Measurements from ENCODE around the gene AASDH.
A peak's percentile ranks its signal among the peaks of the same experiment; 100 is the strongest.

AASDH gene

DNA sequence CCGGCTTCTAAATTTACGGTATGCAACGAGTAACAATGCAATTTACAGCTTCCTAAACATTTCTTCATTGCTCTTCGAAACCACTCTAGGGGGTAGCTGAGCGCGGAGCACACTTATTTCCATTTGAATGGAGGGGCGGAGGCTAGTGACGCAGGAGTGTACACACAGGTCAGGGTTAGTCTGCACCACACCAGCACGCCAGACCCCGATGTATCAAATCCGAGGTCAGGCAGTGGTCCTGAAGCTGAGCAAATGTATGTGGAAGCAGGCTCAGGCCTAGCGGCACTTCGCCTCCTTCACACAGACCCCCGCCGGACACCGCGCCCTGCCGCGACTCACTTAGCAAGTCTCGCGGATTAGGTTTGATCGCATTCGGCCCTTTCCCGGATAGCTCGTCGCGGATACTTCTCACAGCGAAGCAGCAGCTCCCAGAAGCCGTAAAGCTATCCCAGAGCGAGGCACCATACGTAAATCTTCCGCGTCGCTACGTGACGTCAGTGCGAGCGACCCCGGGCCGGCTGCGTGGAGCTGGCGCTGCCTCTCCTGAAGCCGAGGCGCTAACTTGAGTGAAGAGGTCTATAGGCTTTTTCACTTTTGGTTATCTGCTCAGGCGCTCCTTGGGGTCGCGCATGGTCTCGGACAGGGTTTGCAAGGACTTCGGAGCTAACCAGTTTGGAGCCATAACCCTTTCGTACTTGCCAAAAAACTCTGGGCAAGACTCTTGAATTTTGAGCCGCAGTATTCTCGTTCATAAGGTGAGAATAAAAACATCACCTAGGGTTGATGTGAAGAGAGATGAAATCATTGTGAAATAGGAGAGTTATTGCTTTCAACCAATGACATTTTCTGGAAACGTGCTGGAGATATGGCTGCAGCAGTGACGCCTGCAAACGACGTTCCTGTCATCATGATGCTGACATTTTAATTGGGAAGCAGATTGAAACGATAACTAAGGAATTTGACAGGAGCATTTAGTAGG is at the start of gene AASDH:
Gene AASDH, minus strand, starts transcription at position 469 of the 979 bp plus-strand sequence. CDS start 3,192 bp downstream, outside the sequence.
- DNase-seq = peak; percentile 89

GRCh38 chr4:56435140-56435926 is 48.0 kb upstream of the AASDH start, which contains the start of gene PPAT:
PPAT (minus strand) TSS chr4:56435615; CDS start chr4:56435477, 138 bp downstream.
- peak; percentile 93 for DNase-seq

DNA sequence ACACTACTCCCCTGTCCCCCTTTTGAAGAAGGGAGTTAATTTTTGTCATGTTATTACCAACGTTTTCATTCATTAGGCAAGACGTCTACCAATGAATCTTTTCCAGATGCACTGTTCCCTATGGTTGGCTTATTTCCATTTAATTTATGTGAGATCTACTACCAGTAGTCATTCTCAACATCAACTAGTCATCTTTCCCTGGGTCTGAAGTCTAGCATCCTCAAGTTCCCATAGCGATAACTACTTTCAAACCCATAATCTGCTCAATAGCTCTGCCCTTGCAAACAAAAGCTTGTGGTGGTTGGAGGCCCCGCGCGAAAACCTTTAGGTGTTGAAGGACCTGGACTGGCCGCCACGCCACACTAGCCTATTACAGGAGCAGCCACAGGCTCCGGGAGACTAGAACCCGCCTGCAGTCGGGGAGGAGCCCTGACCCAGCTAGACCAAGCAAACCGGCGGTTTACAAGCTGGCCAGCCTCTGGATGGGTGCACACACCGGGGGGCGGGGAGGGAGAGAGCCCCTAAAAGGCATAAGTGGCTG is 47.4 kb upstream of the AASDH start:
- DNase-seq = peak; percentile 33

- no peak for DNase-seq
These were observed 46.0 kb upstream of the AASDH start for GRCh38 chr4:56433280-56433679.

- no peak for DNase-seq
These were observed 42.9 kb upstream of the AASDH start for GRCh38 chr4:56430203-56430602.

GRCh38 chr4:56427179-56427578 is 39.9 kb upstream of the AASDH start:
- DNase-seq = no peak

DNA sequence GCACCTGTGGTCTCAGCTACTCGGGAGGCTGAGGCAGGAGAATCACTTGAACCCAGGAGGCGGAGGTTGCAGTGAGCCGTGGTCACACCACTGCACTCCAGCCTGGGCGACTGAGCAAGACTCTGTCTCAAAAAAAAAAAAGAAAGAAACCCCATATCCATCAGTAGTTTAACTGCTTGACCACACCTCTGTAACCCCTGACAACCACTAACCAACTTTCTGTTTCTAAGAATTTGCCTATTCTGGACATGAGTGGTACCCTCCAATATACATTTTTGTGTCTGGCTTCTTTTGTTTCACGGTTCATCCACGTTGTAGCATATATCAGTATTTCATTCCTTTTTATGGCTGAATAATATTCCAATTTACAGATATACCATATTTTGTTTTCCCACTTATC is 39.0 kb upstream of the AASDH start:
- no peak for DNase-seq

GRCh38 chr4:56425518-56425917 is 38.2 kb upstream of the AASDH start:
- DNase-seq = no peak

- no peak for DNase-seq
These were observed 37.6 kb upstream of the AASDH start for GRCh38 chr4:56424697-56425514.

DNA sequence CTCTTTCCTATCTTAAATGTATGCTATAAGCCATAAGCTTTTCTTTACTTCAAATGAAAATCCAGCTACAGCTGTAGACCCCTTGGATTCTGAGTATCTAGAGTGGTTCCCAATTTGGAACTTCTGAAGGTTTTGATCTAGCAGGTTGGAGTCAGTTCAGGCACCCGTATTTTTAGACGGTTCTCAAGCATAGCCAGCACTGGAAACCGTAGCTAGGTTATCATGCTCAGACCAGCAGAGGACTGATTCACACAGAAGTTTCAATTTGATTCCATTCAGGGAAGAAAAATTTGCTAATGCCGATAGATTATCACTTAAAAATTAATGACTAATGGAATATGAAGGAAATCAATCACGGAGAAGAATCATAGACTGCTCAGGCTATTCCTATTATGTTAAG is 36.9 kb upstream of the AASDH start:
- DNase-seq = no peak

GRCh38 chr4:56417396-56417795 is 30.1 kb upstream of the AASDH start:
- DNase-seq = no peak

- DNase-seq = no peak
These were observed 29.1 kb upstream of the AASDH start for GRCh38 chr4:56416349-56416748.

- DNase-seq = no peak
These were observed 26.9 kb upstream of the AASDH start for GRCh38 chr4:56414135-56414670.

DNA sequence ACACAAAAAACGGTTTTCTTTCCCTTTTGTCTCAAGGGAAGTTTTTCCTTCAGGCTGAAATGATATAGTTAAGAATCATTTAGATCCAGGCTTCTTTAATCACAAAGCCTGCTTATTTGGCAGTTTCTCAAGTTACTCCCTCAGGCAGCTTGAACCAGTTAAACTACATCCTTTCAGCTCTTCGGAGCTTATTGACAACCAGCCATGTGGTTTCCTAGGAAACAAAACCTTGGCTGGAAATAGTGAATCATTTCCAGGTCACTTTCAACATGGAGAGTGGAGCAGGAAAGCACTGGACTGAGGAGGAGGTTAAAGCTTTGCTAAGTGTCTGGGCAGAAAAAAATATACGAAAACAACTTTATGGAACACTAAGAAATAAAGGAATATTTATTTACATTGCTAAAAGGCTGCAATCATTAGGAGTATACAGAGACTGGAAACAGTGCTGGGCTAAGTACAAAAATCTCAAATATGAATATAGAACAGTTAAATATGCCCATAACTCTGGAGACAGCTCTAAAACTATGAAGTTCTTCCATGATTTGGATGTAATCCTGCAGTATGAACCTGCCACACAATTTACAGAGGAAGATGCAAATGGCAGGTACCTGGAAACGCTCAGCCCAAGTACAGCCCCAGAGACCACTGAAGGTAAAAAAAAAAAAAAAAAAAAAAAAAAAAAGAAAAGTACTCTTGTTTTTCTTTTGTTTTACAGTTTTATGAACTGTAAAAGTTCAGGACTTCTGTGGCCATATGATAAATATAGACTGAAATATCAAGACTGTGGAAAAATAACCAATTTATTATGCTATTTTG is 23.2 kb upstream of the AASDH start:
- DNase-seq = peak; percentile 61

- DNase-seq = no peak
These were observed 22.3 kb upstream of the AASDH start for GRCh38 chr4:56409511-56410090.

DNA sequence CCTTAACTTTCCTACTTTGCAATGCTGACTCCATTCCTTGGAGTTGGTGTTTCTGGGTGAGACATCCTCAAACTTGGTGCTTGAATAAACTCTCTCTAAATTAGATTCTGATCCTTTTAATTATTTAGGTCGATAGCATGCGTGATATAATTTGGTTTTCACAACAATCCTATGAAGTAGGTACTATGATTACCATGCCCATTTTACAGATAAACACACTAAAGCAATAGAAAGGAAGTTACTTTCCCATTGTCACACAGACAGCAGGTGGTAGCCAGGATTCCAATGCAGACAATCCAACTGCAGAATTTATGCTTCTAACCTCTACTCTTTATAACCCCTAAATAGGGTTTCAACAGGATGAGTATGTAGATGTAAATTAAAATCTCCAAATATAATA is 21.7 kb upstream of the AASDH start:
- DNase-seq = no peak

GRCh38 chr4:56406151-56406550 is 18.9 kb upstream of the AASDH start:
- no peak for DNase-seq

GRCh38 chr4:56405016-56405415 is 17.7 kb upstream of the AASDH start:
- no peak for DNase-seq

- no peak for DNase-seq
These were observed 13.3 kb upstream of the AASDH start for GRCh38 chr4:56400560-56400959.

GRCh38 chr4:56391270-56391669 is 4.0 kb upstream of the AASDH start:
- DNase-seq = no peak

GRCh38 chr4:56389558-56389957 is 2.3 kb upstream of the AASDH start:
- DNase-seq = no peak

All from NCI-H345 (cell line).